ENCODE data around the gene SERPINA3. TPM values are rescaled to one million over a fixed set of nuclear protein-coding genes. Genes with fewer than 3 reads are reported as not detected.

SERPINA3 gene
- total RNA-seq (2021) (not detected in 2 replicates), Bru-seq, nascent RNA (not detected), BruChase-seq, experiment 1, labeled RNA remaining after a 2-hour chase (not detected), BruChase-seq, experiment 2, labeled RNA remaining after a 6-hour chase (not detected)
- long read RNA-seq = 0 reads

GRCh38 chr14:94612174-94612573 is at the start of gene SERPINA3:
SERPINA3 (plus strand) TSS chr14:94612391; CDS start chr14:94614442, 2,051 bp downstream.
- no TSS peak for BruUV-seq (replicated peaks)
- CTCF ChIA-PET = no interaction called here
- DNase-seq = no peak

GRCh38 chr14:94562941-94563883 is 49.0 kb upstream of the SERPINA3 start:
- Histone ChIP-seq H3F3A (ENCODE audit: insufficient read depth, low read depth) (no peaks in the 10 kb centered on the region), H4K20me1 (ENCODE audit: insufficient read depth) (no peaks in the 10 kb centered on the region), H3K79me2 (ENCODE audit: low read depth) (no peaks in the 10 kb centered on the region), H3K9me3 (ENCODE audit: insufficient read depth, low read depth) (no peaks in the 10 kb centered on the region), H3K4me3 (no peak overlapping the region), H3K9me2 (ENCODE audit: insufficient read depth) (no peaks in the 10 kb centered on the region), H2AFZ (no peak overlapping the region), H3K27ac (no peak overlapping the region), H3K4me2 (no peak overlapping the region), H3K4me1 (replicated peaks; ENCODE audit: insufficient read depth) (no peaks in the 10 kb centered on the region), H3K36me3 (ENCODE audit: low read depth) (no peaks in the 10 kb centered on the region), H3K27me3 (ENCODE audit: insufficient read depth, low read depth) (no peaks in the 10 kb centered on the region)
- intact Hi-C loops (cut with micrococcal nuclease; ENCODE audit: unreplicated experiment) = no loop called here
- BruUV-seq (replicated peaks) = no TSS peak
- TF ChIP-seq CTCF (conservative IDR thresholded peaks at IDR 0.05) (no peak), EZH2 (IDR thresholded peaks at IDR 0.05; ENCODE audit: low read depth) (no peak)
- no peak for DNase-seq
- ChIA-PET CTCF (no interaction called here), POLR2A (ENCODE audit: unreplicated experiment) (no interaction called here)

More at GRCh38 chr14:94612174-94612573, at the start of gene SERPINA3:
- intact Hi-C loops (cut with micrococcal nuclease; ENCODE audit: unreplicated experiment) = no loop called here
- no peaks in the 10 kb centered on the region for H4K20me1 ChIP-seq (ENCODE audit: insufficient read depth)
- no peaks in the 10 kb centered on the region for H3K4me1 ChIP-seq (replicated peaks; ENCODE audit: insufficient read depth)
- no peak within 1 kb of the TSS for H3K4me3 ChIP-seq
- no peaks in the 10 kb centered on the region for H3K9me2 ChIP-seq (ENCODE audit: insufficient read depth)
- H3K9me3 ChIP-seq (ENCODE audit: insufficient read depth, low read depth) = no peaks in the 10 kb centered on the region
- H3K36me3 ChIP-seq (ENCODE audit: low read depth) = no peaks in the 10 kb centered on the region
- no peaks in the 10 kb centered on the region for H3K79me2 ChIP-seq (ENCODE audit: low read depth)
- POLR2A ChIA-PET (ENCODE audit: unreplicated experiment) = no interaction called here
- H3K27ac ChIP-seq = no peak within 1 kb of the TSS
- H3F3A ChIP-seq (ENCODE audit: insufficient read depth, low read depth) = no peaks in the 10 kb centered on the region
- no peak within 1 kb of the TSS for H3K4me2 ChIP-seq
- H2AFZ ChIP-seq = no peak within 1 kb of the TSS
- no peaks in the 10 kb centered on the region for H3K27me3 ChIP-seq (ENCODE audit: insufficient read depth, low read depth)
- no peak for TF ChIP-seq CTCF (conservative IDR thresholded peaks at IDR 0.05)
- no peak for TF ChIP-seq EZH2 (IDR thresholded peaks at IDR 0.05; ENCODE audit: low read depth)

- Histone ChIP-seq H3K4me2 (no peak overlapping the region), H2AFZ (no peak overlapping the region), H3K9me2 (ENCODE audit: insufficient read depth) (no peaks in the 10 kb centered on the region), H3K4me1 (replicated peaks; ENCODE audit: insufficient read depth) (no peaks in the 10 kb centered on the region), H3K4me3 (no peak overlapping the region), H3K36me3 (ENCODE audit: low read depth) (no peaks in the 10 kb centered on the region), H3K27ac (no peak overlapping the region), H3K27me3 (ENCODE audit: insufficient read depth, low read depth) (no peaks in the 10 kb centered on the region), H4K20me1 (ENCODE audit: insufficient read depth) (no peaks in the 10 kb centered on the region), H3K9me3 (ENCODE audit: insufficient read depth, low read depth) (no peaks in the 10 kb centered on the region), H3K79me2 (ENCODE audit: low read depth) (no peaks in the 10 kb centered on the region), H3F3A (ENCODE audit: insufficient read depth, low read depth) (no peaks in the 10 kb centered on the region)
- ChIA-PET POLR2A (ENCODE audit: unreplicated experiment) (no interaction called here), CTCF (no interaction called here)
- intact Hi-C loops (cut with micrococcal nuclease; ENCODE audit: unreplicated experiment) = no loop called here
- BruUV-seq (replicated peaks) = no TSS peak
- DNase-seq = no peak
- TF ChIP-seq EZH2 (IDR thresholded peaks at IDR 0.05; ENCODE audit: low read depth) (no peak), CTCF (conservative IDR thresholded peaks at IDR 0.05) (no peak)
Observed at GRCh38 chr14:94564381-94564780, 47.8 kb upstream of the SERPINA3 start.
